HEK293 (cell line): Measurements from ENCODE around the gene PPP3CA.

Experiments
- CTCF ChIA-PET: fragments of 350-600 bp; formaldehyde crosslinking; extraction: SDS; loops from one replicate; lab custom pipeline; 2021; ENCODE audit warnings: antibody characterized with exemption; lab: Yijun Ruan, JAX
- POLR2A ChIA-PET: fragments of 300-600 bp; formaldehyde crosslinking; extraction: SDS; loops from one replicate; lab custom pipeline; 2020; ENCODE audit warnings: antibody characterized with exemption, inconsistent platforms; lab: Yijun Ruan, JAX
- H3K27ac ChIP-seq: fragments of 200-500 bp; sonication (Bioruptor generic); 2 replicates; pipeline ENCODE4 v1.5.1; 2014; ENCODE audit warnings: low read depth, low read length, control low read depth, inconsistent platforms; ENCODE audit errors: extremely low read depth
- H3K36me3 ChIP-seq, 2 experiments: fragments of 200-500 bp in 1 of 2; sonication (Bioruptor generic) in 1 of 2; 1 replicate in 1 of 2; 2 replicates in 1 of 2; pipeline ENCODE4 v1.5.1; 2014 to 2017; ENCODE audit warnings: inconsistent platforms in 2 of 2, low read length in 2 of 2; ENCODE audit not compliant: control insufficient read depth in 2 of 2, insufficient read depth in 1 of 2
- H3K4me1 ChIP-seq: fragments of 200-500 bp; sonication (Bioruptor generic); 2 replicates; pipeline ENCODE4 v1.5.1; 2014; ENCODE audit warnings: mild to moderate bottlenecking, low read length, inconsistent platforms; ENCODE audit not compliant: control insufficient read depth, insufficient read depth
- H3K4me3 ChIP-seq: 2 replicates; pipeline ENCODE4 v1.5.1; 2011; ENCODE audit warnings: low read depth, mild to moderate bottlenecking, control low read depth, low read length, moderate library complexity
- H3K9me3 ChIP-seq: fragments of 200-500 bp; sonication (Bioruptor generic); 2 replicates; pipeline ENCODE4 v1.5.1; 2014; ENCODE audit warnings: low read depth, low read length, inconsistent platforms; ENCODE audit not compliant: control insufficient read depth, insufficient read depth
- MYNN ChIP-seq: fragments of 450-650 bp; formaldehyde crosslinking; IDR thresholded peaks from 2 replicates; pipeline ENCODE4 v1.5.1; 2016; ENCODE audit warnings: missing biosample characterization, missing genetic modification characterization, borderline replicate concordance
- RBAK ChIP-seq: fragments of 450-650 bp; formaldehyde crosslinking; IDR thresholded peaks from 2 replicates; pipeline ENCODE4 v1.5.1; 2016; ENCODE audit warnings: missing biosample characterization, missing genetic modification characterization
- WT1 ChIP-seq: fragments of 450-650 bp; formaldehyde crosslinking; IDR thresholded peaks from 2 replicates; pipeline ENCODE4 v1.5.1; 2016; ENCODE audit warnings: missing biosample characterization, missing genetic modification characterization
- YY1 ChIP-seq: fragments of 450-650 bp; formaldehyde crosslinking; IDR thresholded peaks from 2 replicates; pipeline ENCODE4 v1.5.1; 2018; ENCODE audit warnings: missing biosample characterization, missing genetic modification characterization
- ZBTB10 ChIP-seq: fragments of 450-650 bp; formaldehyde crosslinking; IDR thresholded peaks from 2 replicates; pipeline ENCODE4 v1.5.1; 2016; ENCODE audit warnings: missing biosample characterization, missing genetic modification characterization
- ZBTB21 ChIP-seq: fragments of 450-650 bp; formaldehyde crosslinking; IDR thresholded peaks from 2 replicates; pipeline ENCODE4 v1.5.1; 2017; ENCODE audit warnings: missing biosample characterization, missing genetic modification characterization
- ZBTB7A ChIP-seq: fragments of 450-650 bp; formaldehyde crosslinking; IDR thresholded peaks from 2 replicates; pipeline ENCODE4 v1.5.1; 2016; ENCODE audit warnings: low read depth, missing biosample characterization, missing genetic modification characterization
- ZBTB8A ChIP-seq: fragments of 450-650 bp; formaldehyde crosslinking; IDR thresholded peaks from 2 replicates; pipeline ENCODE4 v1.5.1; 2016; ENCODE audit warnings: missing biosample characterization, missing genetic modification characterization
- ZEB2 ChIP-seq: fragments of 450-650 bp; formaldehyde crosslinking; IDR thresholded peaks from 2 replicates; pipeline ENCODE4 v1.5.1; 2016; ENCODE audit warnings: missing biosample characterization, missing genetic modification characterization
- ZNF140 ChIP-seq: fragments of 450-650 bp; formaldehyde crosslinking; IDR thresholded peaks from 2 replicates; pipeline ENCODE4 v1.5.1; 2016; ENCODE audit warnings: missing biosample characterization, missing genetic modification characterization
- ZNF146 ChIP-seq: fragments of 450-650 bp; formaldehyde crosslinking; IDR thresholded peaks from 2 replicates; pipeline ENCODE4 v1.5.1; 2016; ENCODE audit warnings: missing biosample characterization, missing genetic modification characterization
- ZNF221 ChIP-seq: fragments of 450-650 bp; formaldehyde crosslinking; IDR thresholded peaks from 2 replicates; pipeline ENCODE4 v1.5.1; 2017; ENCODE audit warnings: missing biosample characterization, missing genetic modification characterization, borderline replicate concordance
- ZNF302 ChIP-seq: fragments of 450-650 bp; formaldehyde crosslinking; IDR thresholded peaks from 2 replicates; pipeline ENCODE4 v1.5.1; 2016; ENCODE audit warnings: missing biosample characterization, missing genetic modification characterization, low read depth
- ZNF341 ChIP-seq: fragments of 450-650 bp; formaldehyde crosslinking; IDR thresholded peaks from 2 replicates; pipeline ENCODE4; 2016; ENCODE audit warnings: low read depth, missing biosample characterization, missing genetic modification characterization
- ZNF416 ChIP-seq: fragments of 450-650 bp; formaldehyde crosslinking; IDR thresholded peaks from 2 replicates; pipeline ENCODE4 v1.5.1; 2016; ENCODE audit warnings: missing biosample characterization, missing genetic modification characterization
- ZNF514 ChIP-seq: fragments of 450-650 bp; formaldehyde crosslinking; IDR thresholded peaks from 2 replicates; pipeline ENCODE4 v1.5.1; 2016; ENCODE audit warnings: missing biosample characterization, missing genetic modification characterization
- ZNF658 ChIP-seq: fragments of 450-650 bp; formaldehyde crosslinking; IDR thresholded peaks from 2 replicates; pipeline ENCODE4; 2016; ENCODE audit warnings: missing biosample characterization, missing genetic modification characterization
- ZNF664 ChIP-seq: fragments of 450-650 bp; formaldehyde crosslinking; IDR thresholded peaks from 2 replicates; pipeline ENCODE4 v1.5.1; 2016; ENCODE audit warnings: missing biosample characterization, missing genetic modification characterization
- ZNF707 ChIP-seq: fragments of 450-650 bp; formaldehyde crosslinking; IDR thresholded peaks from 2 replicates; pipeline ENCODE4 v1.5.1; 2016; ENCODE audit warnings: missing biosample characterization, missing genetic modification characterization
- ZSCAN4 ChIP-seq: fragments of 450-650 bp; formaldehyde crosslinking; IDR thresholded peaks from 2 replicates; pipeline ENCODE4 v1.5.1; 2017; ENCODE audit warnings: missing biosample characterization, missing genetic modification characterization
- TF ChIP-seq, protein P1 (sequence below): fragments of 450-650 bp; formaldehyde crosslinking; conservative IDR thresholded peaks from 2 replicates; pipeline ENCODE4 v1.5.1; 2016; ENCODE audit warnings: low read depth, missing biosample characterization, missing genetic modification characterization
- TF ChIP-seq, protein P2 (sequence below): fragments of 450-650 bp; formaldehyde crosslinking; IDR thresholded peaks from 2 replicates; pipeline ENCODE4 v1.5.1; 2016; ENCODE audit warnings: missing biosample characterization, missing genetic modification characterization
- TF ChIP-seq, protein P3 (sequence below): fragments of 450-650 bp; formaldehyde crosslinking; IDR thresholded peaks from 2 replicates; pipeline ENCODE4 v1.5.1; 2016; ENCODE audit warnings: missing biosample characterization, missing genetic modification characterization
- TF ChIP-seq, protein P4 (sequence below): IDR thresholded peaks from 2 replicates; pipeline ENCODE4 v1.6.1; 2011; ENCODE audit warnings: mild to moderate bottlenecking, low read depth, low read length, borderline replicate concordance

Gene PPP3CA

GRCh38 chr4:101197350-101197749, 150.0 kb downstream of the PPP3CA start:
- ChIA-PET CTCF (interaction anchor here (1.1 to 1.2 kb wide), 2 partner anchors 13 to 1897 kb away, joined by 3 read pairs; no protein-coding TSS in a partner anchor), POLR2A (no interaction called here)
- peaks cover 0 to 5% of the 10 kb centered on the region in 2 experiments; a peak in 2 of 3 replicates for H3K36me3 ChIP-seq

GRCh38 chr4:101192244-101192643, 155.1 kb downstream of the PPP3CA start:
- ChIA-PET POLR2A (no interaction called here), CTCF (no interaction called here)
- Histone ChIP-seq H3K4me3 (no peak overlapping the region), H3K4me1 (0 out of 2 replicates have a peak, but pooled peaks cover 4% of the 10 kb centered on the region), H3K27ac (no peak overlapping the region), H3K9me3 (no peaks in the 10 kb centered on the region), H3K36me3 (peaks cover 0 to 5% of the 10 kb centered on the region in 2 experiments; a peak in 2 of 3 replicates)
- TF ChIP-seq ZNF658 (tag by site-specific recombination) (no peak), ZNF302 (no peak), ZBTB8A (no peak), WT1 (tag by site-specific recombination) (no peak), ZBTB21 (tag by site-specific recombination) (no peak), ZNF707 (tag by site-specific recombination) (no peak)
- TF ChIP-seq, protein P1, sequence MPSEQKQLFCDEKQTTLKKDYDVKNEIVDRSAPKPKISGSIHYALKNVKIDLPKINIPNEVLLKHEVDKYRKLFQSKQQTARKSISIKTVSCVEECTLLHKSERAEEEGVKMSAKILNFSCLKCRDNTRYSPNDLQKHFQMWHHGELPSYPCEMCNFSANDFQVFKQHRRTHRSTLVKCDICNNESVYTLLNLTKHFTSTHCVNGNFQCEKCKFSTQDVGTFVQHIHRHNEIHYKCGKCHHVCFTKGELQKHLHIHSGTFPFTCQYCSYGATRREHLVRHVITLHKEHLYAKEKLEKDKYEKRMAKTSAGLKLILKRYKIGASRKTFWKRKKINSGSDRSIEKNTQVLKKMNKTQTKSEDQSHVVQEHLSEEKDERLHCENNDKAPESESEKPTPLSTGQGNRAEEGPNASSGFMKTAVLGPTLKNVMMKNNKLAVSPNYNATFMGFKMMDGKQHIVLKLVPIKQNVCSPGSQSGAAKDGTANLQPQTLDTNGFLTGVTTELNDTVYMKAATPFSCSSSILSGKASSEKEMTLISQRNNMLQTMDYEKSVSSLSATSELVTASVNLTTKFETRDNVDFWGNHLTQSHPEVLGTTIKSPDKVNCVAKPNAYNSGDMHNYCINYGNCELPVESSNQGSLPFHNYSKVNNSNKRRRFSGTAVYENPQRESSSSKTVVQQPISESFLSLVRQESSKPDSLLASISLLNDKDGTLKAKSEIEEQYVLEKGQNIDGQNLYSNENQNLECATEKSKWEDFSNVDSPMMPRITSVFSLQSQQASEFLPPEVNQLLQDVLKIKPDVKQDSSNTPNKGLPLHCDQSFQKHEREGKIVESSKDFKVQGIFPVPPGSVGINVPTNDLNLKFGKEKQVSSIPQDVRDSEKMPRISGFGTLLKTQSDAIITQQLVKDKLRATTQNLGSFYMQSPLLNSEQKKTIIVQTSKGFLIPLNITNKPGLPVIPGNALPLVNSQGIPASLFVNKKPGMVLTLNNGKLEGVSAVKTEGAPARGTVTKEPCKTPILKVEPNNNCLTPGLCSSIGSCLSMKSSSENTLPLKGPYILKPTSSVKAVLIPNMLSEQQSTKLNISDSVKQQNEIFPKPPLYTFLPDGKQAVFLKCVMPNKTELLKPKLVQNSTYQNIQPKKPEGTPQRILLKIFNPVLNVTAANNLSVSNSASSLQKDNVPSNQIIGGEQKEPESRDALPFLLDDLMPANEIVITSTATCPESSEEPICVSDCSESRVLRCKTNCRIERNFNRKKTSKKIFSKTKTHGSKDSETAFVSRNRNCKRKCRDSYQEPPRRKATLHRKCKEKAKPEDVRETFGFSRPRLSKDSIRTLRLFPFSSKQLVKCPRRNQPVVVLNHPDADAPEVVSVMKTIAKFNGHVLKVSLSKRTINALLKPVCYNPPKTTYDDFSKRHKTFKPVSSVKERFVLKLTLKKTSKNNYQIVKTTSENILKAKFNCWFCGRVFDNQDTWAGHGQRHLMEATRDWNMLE (tag by site-specific recombination): no peak

More at GRCh38 chr4:101197350-101197749, 150.0 kb downstream of the PPP3CA start:
- Histone ChIP-seq H3K4me3 (no peak overlapping the region), H3K4me1 (no peaks in the 10 kb centered on the region), H3K9me3 (no peaks in the 10 kb centered on the region), H3K27ac (no peak overlapping the region)
- TF ChIP-seq ZNF146 (tag by site-specific recombination) (no peak), RBAK (tag by site-specific recombination) (no peak), ZEB2 (tag by site-specific recombination) (no peak), YY1 (no peak), MYNN (tag by site-specific recombination) (no peak), ZBTB10 (tag by site-specific recombination) (no peak), ZNF221 (no peak), ZNF140 (no peak), ZBTB7A (tag by site-specific recombination) (no peak), ZNF416 (no peak), ZNF664 (tag by site-specific recombination) (no peak), ZNF514 (tag by site-specific recombination) (no peak), ZSCAN4 (no peak), ZNF341 (no peak)
- TF ChIP-seq, protein P2, sequence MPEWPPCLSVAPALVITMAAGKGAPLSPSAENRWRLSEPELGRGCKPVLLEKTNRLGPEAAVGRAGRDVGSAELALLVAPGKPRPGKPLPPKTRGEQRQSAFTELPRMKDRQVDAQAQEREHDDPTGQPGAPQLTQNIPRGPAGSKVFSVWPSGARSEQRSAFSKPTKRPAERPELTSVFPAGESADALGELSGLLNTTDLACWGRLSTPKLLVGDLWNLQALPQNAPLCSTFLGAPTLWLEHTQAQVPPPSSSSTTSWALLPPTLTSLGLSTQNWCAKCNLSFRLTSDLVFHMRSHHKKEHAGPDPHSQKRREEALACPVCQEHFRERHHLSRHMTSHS (tag by site-specific recombination): no peak
- TF ChIP-seq, protein P3, sequence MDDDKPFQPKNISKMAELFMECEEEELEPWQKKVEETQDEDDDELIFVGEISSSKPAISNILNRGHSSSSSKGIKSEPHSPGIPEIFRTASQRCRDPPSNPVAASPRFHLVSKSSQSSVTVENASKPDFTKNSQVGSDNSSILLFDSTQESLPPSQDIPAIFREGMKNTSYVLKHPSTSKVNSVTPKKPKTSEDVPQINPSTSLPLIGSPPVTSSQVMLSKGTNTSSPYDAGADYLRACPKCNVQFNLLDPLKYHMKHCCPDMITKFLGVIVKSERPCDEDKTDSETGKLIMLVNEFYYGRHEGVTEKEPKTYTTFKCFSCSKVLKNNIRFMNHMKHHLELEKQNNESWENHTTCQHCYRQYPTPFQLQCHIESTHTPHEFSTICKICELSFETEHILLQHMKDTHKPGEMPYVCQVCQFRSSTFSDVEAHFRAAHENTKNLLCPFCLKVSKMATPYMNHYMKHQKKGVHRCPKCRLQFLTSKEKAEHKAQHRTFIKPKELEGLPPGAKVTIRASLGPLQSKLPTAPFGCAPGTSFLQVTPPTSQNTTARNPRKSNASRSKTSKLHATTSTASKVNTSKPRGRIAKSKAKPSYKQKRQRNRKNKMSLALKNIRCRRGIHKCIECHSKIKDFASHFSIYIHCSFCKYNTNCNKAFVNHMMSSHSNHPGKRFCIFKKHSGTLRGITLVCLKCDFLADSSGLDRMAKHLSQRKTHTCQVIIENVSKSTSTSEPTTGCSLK (tag by site-specific recombination): no peak
- TF ChIP-seq, protein P4, sequence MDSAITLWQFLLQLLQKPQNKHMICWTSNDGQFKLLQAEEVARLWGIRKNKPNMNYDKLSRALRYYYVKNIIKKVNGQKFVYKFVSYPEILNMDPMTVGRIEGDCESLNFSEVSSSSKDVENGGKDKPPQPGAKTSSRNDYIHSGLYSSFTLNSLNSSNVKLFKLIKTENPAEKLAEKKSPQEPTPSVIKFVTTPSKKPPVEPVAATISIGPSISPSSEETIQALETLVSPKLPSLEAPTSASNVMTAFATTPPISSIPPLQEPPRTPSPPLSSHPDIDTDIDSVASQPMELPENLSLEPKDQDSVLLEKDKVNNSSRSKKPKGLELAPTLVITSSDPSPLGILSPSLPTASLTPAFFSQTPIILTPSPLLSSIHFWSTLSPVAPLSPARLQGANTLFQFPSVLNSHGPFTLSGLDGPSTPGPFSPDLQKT: no peak
